COLO829 (cell line): Measurements from ENCODE around the gene SPRN.
A peak's percentile ranks its signal among the peaks of the same experiment; 100 is the strongest.
"Not testable (repeated sequence)": the region's sequence is repeated elsewhere in the genome, so short reads cannot be mapped to it uniquely, and the experiment has no call there.

ENCODE experiments used
- DNase-seq: peaks from one replicate; pipeline ENCODE4 v3.0.0; 2012; ENCODE audit warnings: low spot score

The SPRN gene

DNA sequence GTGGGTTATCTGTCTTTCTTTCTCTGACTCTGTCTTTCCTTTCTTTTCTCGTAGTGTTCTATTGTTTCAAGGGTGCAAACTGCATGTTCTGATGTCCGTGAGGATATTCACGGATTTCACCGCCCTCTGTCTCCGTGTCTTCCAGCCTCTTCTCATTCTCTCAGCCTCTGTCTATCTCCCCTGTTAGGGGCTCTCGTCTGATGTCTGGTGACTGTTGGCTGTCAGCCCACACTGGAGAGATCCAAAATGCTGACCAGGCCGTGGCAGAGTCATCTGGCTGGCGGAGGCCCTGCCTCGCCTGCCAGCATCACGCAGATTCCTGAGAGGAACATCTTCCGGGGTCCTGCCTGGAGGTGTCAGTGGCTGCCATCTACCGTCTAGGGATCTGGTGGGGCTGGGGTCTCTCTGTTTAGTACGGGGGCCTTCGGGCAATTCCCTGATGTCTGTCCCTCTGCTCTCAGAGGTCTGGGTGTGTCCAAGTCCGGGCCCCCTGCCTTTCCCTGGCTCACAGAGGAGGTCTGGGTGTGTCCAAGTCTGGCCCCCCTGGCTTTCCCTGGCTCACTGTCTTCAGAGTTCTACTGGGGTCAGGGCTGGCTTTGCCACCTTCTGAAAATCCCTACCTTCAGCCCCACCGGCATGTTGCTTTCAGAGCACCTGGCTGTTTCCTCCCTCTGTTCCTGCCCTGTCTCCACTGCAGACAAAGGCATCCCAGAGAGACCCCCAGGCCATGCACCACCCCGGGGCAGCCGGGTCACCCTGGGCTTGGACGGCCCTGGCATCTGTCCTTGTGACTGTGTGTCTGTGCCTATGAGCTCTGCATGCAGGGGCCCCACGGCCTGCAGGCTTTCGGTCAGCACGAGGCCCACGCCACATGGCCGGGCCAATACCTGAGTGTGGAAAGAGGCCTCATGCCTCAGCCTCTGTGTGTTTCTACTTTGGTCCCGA is 15.4 kb upstream of the SPRN start:
- no peak for DNase-seq

DNA sequence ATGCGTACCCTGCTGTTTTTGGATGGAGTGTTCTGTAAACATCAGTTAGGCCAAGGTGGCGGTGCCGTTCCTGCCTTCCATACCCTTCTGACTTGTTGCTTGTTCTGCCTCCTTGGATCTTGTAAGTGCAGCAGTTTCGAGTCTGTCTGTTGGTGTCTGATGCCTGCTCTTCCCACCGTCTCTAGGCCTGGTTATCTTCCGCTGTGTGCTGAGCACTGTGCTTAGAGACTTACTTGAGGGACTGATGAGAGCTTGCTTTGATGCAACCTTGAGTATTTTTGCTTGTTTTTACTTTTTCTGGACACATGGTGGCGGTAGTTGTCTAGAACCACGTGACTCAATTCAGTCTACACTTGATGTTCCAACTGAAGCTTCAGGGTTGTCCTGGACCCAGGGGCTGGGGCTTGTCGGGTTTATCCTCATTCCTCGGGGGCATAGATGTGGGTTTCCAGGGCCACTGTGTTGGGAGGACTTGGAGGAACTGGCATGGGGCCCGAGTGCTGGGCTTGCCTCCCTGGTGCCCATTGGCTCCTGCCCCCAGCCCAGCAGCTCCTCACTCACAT is 14.4 kb upstream of the SPRN start:
- peak; percentile 47 for DNase-seq

DNA sequence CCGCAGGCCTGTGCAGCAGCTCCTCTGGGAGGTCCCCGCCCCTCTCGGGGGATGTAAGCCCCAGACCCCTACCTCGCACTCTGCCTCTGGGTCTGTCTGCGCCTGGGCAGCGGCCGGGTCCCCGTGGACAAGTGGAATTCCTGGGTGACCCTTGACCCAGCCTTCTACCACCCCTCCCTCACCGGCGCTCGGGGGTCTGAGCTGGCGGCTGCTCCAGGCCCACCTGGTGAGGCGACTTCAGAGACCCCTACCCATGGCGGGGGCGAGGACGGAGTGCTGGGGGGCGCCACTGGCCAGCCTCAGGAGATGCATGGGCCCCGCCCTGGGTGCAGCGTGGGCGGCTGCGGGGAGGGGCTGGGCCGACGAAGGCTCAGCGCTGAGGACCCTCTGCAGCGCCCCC is 8.4 kb upstream of the SPRN start:
- not testable (repeated sequence) for DNase-seq

DNA sequence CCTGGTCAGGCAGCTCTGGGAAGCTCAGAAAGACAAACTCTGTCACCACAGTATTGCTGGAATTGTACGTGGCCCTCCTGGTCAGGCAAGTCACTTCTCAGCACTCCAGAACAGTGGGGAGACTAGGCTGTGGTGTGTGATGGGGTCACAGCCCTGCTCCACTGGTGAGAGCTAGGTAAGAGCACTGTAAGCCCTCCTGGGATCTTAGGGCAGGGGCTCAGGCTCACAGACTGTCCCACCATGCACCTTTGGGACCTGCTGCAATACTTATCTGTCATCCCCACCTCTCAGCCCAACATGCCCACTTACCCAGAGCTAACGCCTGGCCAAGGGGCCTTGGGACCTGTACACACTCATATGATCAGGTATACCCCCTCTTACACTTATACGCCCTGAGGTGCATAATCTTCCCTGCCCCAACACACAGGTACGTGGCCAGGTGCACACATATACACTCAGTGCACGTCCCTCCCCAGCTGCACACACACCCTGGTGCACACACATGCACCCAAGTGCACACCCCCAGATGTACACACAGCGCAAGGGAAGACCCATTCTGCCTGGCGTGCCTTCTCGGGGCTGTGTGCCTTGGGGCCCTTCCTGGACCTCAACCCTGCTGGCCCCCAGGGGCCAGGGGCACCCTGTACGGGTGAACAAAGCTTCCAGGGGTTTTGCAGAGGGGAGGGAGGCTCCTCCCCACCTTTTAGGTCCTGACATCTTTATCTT is 7.6 kb upstream of the SPRN start:
- DNase-seq = not testable (repeated sequence)

DNA sequence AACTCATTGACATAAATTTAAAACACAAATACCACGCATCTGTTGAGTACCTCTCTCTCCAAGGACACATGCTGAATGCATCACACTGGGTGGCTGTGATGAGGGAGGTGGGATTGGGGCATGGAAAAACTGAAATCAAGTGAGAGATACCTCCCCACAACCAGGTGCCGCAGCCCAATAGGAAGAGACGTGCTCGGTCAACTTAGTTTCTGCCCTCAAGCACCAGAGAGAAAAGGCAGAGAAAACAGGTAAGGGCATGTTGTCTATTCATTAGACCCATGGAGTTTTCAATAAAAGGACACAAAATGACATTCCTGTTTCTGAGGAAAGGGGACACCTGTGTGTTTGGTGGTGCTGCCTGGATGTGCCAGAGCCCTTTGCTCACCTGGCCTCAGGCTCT is 5.1 kb upstream of the SPRN start:
- DNase-seq = not testable (repeated sequence)

DNA sequence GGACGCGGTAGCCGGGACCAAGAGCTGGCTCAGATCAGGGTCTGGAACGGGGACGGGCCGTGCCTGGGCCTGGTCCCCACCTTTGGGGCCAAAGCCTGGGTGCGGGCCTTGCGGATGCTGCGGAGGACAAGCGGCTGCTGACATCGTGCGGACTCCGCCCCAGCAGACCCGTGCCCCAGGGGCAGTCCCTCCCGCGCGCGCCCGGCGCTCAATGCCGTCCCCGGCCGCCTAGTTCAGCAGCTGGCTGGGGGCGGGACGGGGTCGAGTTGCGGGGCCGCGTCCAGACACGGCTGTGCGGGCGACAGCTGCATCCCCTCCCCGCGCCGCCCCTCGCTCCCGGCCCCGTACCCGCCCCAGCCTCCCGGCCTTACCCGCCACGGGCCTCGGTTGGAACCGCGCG is 323 bp downstream of the SPRN start:
- DNase-seq = not testable (repeated sequence)

DNA sequence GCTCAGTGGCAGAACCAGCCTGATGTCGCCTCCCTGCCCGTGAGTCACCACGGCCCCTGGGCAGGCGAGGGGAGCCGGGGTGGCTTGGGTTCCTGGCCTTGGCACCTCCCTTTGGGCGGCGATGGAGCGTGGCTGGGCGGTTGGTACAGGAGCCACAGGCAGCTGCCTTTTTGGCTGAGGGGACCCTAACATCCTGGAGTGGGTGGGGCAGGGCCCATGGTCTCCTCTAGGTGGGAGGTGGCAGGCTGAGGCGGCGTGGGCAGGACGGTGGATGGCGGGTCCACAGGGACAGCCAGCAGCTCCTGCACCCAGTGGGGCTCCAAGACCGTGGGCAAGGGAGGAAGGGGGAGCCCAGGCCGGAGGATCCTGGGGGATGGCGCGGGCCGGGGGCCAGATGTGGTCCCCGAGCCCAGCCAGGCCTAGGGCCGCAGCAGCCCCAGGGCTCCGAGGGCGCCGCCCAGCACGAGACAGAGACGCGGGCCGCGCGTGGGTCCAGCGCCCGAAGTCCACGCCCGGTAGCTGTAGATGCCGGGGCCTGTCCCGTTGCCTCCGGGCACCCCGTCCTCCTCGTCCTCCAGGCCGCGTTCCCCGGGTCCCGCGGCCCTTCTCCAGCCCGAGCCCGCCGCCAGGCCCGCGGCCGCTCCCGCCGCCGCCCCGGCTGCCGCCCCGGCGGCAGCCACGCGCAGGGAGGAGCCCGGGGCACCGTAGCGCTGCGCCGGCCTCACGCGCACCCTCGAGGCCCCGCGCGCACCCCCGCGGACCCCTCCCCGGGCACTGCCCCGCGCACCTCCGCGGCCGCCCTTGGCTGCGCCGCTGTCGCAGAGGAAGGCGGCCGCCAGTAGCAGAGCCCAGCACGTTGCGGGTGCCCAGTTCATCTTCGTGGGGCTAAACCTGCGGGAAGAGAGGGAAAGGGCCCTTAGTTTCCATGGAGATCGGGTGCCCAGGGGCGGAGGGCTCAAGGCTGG is 1.3 kb downstream of the SPRN start:
- DNase-seq = no peak

DNA sequence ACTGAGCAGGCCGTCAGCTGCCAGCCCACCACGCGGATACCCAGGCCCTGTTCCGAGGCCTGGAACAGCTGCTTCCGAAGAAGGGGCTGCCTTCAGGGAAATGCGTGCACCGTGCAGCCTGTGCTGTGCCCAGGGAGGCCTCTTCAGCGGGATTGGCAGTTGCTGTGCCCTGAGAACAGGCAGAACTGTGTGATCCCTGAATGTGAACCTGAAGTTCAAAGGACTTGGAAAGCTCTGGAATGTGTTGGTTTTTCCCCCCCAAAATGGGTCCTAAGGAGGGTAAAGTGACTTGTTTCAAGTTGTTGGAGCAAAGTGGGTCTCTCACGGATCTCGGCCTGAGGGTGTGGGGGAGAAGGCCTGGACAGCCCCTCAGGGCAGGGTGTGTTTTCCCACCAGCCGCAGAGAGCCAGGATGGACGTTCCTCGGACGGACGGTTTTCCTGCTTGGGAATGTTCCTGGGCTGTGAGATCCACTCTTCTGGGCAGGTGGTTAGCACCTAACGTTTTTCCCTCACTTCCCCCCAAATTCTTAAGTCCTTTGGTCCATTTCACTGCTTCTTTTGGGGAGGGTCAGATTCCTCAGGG is 2.1 kb downstream of the SPRN start:
- DNase-seq = no peak

DNA sequence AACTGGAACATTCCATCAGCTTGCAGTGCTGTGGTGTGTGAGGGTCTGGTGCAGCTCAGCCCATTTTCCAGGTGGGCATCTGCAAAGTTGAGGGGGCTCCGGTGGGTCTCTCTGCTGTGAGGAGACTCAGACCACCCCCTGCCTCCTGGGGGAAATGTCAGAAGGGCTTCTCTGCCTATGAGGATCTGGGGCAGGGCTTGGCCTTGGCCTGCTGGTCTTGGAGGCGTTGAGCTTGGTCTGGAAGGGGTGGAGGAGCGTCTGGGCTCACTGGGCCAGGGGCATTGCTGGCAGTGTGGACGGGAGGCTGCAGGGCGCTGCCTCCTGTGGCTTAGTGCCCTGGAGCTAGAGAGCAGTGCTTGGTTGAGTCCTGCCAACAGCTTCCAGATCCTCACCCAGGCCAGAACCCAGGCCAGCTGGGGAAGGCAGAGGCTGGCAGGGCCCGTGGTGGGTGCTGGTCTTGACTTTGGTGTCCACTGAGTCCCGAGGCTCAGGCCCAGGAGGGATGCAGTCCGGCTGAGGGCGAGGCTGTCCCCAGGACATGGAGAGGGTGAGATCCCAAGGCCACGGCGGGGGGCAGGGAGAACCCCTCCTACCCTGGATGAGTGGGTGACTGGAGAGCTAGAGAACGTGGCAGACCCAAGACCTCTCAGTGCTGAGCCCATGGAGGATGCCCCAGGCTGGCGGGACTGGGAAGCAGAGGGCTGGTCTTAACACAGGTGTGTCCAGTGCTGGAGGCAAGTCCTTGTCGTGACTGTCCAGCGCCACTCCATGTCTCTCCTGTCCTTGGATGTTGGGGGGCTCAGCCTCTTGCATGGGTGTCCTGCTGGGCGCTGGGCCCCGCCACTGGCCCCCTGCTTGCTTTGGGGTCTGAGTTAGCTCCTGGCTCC is 2.8 kb downstream of the SPRN start:
- DNase-seq = no peak

DNA sequence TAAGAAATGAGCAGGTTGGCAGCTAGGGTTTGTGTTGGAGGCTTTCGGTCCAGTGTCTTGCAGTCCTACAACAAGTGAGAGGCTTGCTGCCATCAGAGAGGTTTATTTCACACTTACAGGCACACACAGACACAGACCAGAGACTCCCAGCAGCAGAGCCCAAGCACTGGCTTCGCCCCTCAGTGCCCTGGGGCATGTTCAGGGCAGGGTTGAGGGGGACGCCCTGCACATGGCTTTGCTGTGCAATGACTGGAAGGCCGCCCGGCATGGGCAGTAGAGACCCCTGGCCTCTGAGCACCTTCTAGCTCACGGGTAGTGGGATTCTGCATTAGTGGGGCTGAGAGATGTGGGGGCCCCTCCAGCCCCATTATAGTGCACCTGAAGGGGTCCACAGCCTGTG is 3.8 kb downstream of the SPRN start:
- DNase-seq = no peak

DNA sequence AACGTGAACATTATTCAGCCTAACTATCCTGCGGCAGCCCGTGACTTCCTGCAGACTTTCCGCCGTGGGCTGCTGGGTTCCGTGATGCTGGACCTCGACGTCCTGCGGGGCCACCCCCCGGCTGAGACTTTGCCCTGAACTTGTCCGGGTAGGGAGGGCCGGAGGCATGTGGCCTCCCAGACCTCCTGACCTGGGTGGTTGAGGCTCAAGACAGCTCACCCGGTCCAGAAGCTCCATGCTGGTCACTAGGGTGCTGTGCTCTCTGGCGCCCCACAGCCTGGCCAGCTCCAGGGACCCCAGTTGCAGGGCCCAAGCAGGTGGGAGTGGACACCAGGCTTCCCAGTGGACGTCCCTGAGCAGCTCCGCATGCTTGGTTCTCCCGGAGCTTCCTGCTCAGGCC is 4.4 kb downstream of the SPRN start:
- no peak for DNase-seq

DNA sequence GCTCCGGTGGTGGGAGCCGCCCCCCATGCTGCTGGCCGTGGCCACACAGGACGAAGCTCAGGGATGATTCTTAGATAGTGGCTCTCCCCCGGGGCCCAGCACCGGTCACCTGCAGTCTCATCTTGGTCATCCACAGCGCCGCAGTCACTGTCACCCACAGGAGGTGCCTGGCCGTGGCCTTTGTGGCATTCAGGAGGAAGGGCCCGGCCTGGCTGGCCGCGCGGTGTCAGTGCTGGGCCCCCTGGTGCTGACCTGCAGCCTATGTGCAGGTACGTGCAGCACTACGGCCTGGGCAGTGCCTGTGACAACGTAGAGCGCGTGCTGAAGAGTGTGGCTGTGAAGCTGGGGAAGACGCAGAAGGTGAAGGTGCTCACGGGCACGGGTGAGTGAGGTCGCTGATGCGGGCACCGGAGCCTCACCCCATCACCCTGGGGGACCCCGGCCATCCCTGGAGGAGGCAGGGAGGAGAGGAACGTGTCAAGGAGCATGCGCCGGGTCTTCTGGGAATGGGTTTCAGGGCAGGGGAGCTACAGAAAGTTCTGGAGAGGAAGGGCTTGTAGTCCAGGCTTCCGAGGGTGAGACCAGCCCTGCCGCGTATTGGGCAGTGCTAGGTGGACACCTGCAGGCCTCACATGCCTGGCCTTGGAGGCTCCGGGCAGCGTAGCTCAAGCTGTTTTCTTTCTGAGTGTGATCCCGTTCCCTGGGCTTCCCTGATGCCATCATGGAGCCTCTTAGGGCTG is 5.0 kb downstream of the SPRN start:
- DNase-seq = no peak

DNA sequence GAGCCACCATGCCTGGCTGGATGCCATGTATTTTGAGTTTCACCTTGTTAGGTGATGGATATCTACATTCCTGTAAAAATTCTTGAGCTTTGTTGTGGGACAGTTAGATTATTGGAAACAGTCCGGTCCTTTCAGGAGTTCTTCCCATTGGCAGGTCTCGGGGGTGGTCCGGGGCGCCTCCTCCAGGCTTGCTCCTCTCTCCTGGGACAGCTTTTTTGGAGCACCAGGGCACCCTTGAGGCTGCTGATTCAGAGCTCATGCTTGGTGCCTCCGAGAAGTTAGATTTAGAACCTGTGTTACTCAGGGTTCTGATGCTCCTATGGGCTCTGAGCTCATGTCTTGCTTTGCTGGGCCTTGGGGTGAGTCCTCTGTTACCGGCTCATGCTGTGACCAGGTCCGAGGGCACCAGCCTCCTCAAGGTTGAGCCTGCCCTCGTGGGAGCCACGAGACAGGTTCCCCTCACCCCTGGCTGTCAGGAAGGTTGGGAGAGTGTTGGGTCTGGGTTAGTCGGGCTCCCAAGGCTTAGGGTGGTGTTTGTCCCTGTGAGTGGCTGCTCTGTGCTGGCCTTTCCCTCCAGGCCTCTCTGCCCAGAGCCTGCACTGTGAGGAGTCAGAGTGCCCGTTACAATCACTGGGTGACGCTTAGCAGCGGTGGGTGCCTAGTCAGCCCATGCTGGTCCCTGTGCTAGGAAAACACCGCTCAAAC is 6.0 kb downstream of the SPRN start:
- DNase-seq = no peak

DNA sequence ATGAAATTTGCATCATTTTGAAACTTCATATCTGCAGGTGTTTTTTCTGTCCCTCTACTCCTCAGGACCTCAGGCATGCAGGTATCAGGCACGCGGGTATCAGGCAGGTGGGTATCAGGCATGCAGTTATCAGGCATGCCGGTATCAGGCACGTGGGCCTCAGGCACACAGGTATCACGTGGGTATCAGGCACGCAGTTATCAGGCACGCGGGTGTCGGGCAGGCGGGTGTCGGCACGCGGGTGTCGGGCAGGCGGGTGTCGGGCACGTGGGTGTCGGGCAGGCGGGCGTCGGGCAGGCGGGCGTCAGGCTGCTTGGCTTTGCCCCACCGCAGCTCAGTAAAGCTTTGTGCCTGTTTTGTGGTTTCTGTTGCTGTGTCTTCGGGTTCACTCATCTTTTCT is 8.7 kb downstream of the SPRN start:
- DNase-seq = no peak

DNA sequence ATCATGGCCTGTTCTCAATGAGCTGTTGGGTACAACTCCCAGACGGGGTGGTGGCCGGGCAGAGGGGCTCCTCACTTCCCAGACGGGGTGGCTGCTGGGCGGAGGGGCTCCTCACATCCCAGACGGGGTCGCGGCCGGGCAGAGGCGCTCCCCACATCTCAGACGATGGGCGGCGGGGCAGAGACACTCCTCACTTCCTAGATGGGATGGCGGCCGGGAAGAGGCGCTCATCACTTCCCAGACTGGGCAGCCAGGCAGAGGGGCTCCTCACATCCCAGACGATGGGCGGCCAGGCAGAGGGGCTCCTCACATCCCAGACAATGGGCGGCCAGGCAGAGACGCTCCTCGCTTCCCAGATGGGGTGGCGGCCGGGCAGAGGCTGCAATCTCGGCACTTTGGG is 10.0 kb downstream of the SPRN start:
- not testable (repeated sequence) for DNase-seq

DNA sequence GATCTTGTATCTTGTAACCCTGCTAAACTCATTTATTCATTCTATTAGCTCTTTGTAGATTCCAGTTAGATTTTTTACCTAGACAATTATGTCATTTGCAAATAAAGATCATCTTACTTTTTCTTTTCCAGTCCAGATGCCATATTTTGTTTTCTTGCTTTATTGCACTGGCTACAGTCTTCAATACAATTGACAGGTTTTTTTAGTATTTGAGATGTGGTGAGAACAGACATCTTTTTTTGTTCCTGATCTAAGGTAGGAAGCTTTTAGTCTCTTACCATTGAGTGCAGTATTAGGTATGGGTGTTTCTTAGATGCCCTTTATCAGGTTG is 12.1 kb downstream of the SPRN start:
- no peak for DNase-seq

DNA sequence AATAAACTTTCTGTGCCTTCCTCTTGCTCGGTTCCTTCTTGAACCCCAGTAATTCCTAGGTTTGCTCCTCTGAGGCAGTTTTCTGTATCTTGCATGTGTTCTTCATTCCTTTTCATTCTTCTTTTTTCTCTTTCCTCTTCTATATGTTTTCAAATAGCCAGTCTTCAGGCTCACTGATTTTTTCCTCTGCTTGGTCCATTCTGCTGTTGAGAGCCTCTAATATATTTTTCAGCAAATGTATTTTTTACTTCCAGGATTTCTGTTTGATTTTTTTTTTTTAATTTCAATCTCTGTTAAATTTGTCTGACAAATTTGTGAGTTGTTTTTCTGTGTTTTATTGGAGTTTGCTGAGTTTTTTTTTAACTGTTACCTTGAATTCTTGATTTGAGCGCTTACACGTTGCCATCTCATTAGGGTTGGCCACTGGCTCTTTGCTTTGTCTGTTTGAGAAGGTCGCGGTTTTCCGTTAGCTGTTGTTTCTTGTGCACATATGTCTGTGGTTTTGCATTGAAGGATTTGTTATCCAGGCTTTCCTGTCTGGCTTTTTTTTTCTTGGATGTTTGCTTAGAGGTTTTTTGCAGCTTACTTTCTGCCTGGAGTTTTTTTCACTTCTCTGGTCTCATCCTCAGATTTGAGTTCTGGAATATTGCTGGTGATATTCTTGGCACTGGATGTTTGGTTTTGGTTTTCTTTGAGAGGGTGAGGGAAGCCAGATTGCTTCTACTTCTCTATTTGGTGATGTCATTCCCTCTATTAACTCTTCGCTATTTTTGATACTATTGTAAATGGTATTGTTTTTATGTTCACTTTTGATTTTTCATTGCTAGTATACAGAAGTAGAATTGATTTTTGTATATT is 12.7 kb downstream of the SPRN start:
- no peak for DNase-seq

DNA sequence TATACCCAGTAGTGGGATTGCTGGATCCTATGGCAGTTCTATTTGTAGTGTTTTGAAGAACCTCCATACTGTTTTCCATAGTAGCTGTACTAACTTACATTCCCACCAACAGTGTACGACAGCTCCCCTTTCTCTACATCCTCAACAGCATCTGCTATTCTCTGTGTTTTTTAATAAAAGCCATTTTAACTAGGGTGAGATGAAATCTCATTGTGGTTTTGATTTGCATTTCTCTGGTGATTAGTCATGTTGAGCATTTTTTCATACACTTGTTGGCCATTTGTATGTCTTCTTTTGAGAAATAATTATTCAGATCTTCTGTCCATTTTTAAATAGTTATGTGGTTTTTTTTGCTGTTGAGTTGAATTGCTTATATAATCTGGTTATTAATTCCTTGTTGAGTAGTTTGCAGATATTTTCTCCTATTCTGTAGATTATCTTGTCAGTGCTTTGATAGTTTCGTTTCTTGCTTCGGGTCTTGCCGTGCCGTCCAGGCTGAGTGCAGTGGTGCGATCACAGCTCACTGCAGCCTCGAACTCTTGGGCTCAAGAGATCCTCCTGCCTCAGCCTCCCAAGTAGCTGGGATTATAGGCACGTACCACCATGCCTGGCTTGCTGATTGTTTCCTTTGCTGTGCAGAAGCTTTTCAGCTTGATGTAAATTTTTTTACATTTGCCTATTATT is 18.4 kb downstream of the SPRN start:
- DNase-seq = no peak
